PFSK-1 (cell line): ENCODE results near the gene PPM1H.
A peak's percentile ranks its signal among the peaks of the same experiment; 100 is the strongest.

Experiments used
- FOXP2 ChIP-seq: optimal IDR thresholded peaks from 2 replicates; pipeline ENCODE3; 2011; ENCODE audit warnings: borderline replicate concordance, control low read depth, inconsistent platforms; ENCODE audit not compliant: insufficient read depth; ENCODE audit errors: extremely low read length, extremely low read depth
- POLR2AphosphoS5 ChIP-seq: IDR thresholded peaks from 2 replicates; pipeline ENCODE4 v1.6.1; 2012; ENCODE audit warnings: low read depth, mild to moderate bottlenecking, control low read depth, low read length, moderate library complexity
- REST ChIP-seq, 2 experiments: IDR thresholded peaks; 2 replicates each; pipeline versions ENCODE4 v1.6.1 to v1.8.0; 2011 to 2012; ENCODE audit warnings: low read depth in 2 of 2, low read length in 2 of 2, control low read depth in 1 of 2, inconsistent platforms in 1 of 2, mild to moderate bottlenecking in 1 of 2, moderate library complexity in 1 of 2; ENCODE audit not compliant: insufficient read depth in 1 of 2
- SIN3A ChIP-seq: IDR thresholded peaks from 2 replicates; pipeline ENCODE4 v1.6.1; 2012; ENCODE audit warnings: mild to moderate bottlenecking, low read length, moderate library complexity, borderline replicate concordance; ENCODE audit not compliant: insufficient read depth
- TAF1 ChIP-seq: IDR thresholded peaks from 2 replicates; pipeline ENCODE4 v1.6.1; 2012; ENCODE audit warnings: low read length, control low read depth, borderline replicate concordance; ENCODE audit not compliant: insufficient read depth

Gene PPM1H

GRCh38 chr12:62751810-62752155 is 183.2 kb downstream of the PPM1H start:
- no peak for TF ChIP-seq POLR2AphosphoS5

- no peak for TF ChIP-seq POLR2AphosphoS5
- no peak for TF ChIP-seq SIN3A
- no peak for TF ChIP-seq TAF1
- TF ChIP-seq REST (IDR thresholded peaks at IDR 0.05; ENCODE audit: insufficient read depth in 1 of 2, low read depth in 2 of 2, low read length in 2 of 2), result no peak
- TF ChIP-seq FOXP2, result no peak
These were observed 183.8 kb downstream of the PPM1H start for GRCh38 chr12:62750941-62751809.

- no peak for TF ChIP-seq SIN3A
- TF ChIP-seq REST (IDR thresholded peaks at IDR 0.05; ENCODE audit: insufficient read depth in 1 of 2, low read depth in 2 of 2, low read length in 2 of 2), result no peak
These were observed 185.4 kb downstream of the PPM1H start for GRCh38 chr12:62749586-62749985.

DNA sequence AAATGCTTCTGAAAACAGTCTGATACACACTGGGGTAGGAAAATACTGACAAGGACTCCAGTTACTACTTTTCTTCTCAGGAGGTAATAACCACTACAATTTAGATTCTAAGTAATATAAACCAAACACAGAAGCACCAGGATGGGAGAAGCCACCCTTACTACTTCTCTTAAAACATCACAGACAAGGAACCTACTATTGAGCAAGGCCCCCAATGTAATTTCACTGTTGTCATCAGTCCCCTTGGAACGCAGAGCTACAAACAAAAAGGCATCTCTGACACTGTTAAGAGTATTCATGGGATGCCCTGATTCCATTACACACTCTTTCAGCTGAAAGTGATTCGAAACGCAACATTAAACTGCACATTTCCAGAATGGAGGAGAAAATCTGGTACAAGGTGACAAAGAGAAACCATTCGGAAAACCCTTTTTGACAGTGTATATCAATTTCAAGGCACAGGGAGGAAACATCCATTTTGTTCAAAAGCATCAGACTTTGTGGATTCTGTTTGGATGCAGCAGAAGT is 185.9 kb downstream of the PPM1H start:
- TF ChIP-seq TAF1, result no peak
- TF ChIP-seq REST (IDR thresholded peaks at IDR 0.05; ENCODE audit: insufficient read depth in 1 of 2, low read depth in 2 of 2, low read length in 2 of 2), result no peak
- no peak for TF ChIP-seq FOXP2
- TF ChIP-seq SIN3A, result no peak
- no peak for TF ChIP-seq POLR2AphosphoS5

DNA sequence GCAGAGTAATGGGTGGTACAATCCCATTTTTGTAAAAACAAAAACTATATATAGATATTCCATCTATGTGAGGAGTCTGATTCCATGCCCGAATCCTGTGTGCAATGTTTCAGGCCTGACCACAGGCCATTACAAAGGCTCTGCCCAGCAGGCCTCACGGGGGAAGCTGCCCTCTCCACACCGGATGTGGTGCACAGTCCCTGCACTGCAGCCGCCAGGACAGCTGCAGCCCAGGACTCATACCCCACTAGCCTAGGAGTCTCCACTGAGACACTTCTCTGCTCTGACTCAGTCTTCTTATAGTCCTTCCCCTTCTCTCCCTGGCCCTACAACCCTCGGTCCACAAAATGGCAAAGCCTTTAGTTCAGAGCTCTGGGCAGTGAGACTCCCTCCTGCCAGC is 190.4 kb downstream of the PPM1H start:
- 0 out of 4 replicates have a peak, but pooled peaks of 1 of the 2 experiments have one; percentile 11 for TF ChIP-seq REST (IDR thresholded peaks at IDR 0.05; ENCODE audit: insufficient read depth in 1 of 2, low read depth in 2 of 2, low read length in 2 of 2)
- TF ChIP-seq TAF1, result no peak
- peak; percentile 67 for TF ChIP-seq FOXP2
